HCEC 1CT (cell line): ENCODE data around the gene ZCCHC24.

Experiments used
- DNase-seq: peaks from one replicate; pipeline ENCODE4 v3.0.0-alpha.2; 2017

The ZCCHC24 gene

DNA sequence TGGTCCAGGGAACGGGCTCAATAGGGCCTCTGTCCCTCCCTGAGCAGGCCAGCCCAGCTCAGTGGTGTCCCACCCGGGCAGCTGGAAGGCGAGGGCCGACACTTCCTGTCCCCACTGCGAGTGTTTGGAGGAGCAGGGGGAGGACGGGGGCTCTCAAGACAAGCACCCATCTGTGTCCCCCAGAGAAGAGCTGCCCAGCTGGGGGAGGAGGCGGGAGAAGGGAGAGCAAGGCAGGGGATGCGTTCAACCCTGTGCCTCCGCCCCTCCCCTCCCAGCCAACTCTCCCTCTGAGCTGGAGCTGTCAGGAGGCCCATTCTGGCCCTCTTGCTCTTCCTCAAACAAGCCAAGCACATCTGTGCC, 35.7 kb downstream of the ZCCHC24 start:
- no peak for DNase-seq

DNA sequence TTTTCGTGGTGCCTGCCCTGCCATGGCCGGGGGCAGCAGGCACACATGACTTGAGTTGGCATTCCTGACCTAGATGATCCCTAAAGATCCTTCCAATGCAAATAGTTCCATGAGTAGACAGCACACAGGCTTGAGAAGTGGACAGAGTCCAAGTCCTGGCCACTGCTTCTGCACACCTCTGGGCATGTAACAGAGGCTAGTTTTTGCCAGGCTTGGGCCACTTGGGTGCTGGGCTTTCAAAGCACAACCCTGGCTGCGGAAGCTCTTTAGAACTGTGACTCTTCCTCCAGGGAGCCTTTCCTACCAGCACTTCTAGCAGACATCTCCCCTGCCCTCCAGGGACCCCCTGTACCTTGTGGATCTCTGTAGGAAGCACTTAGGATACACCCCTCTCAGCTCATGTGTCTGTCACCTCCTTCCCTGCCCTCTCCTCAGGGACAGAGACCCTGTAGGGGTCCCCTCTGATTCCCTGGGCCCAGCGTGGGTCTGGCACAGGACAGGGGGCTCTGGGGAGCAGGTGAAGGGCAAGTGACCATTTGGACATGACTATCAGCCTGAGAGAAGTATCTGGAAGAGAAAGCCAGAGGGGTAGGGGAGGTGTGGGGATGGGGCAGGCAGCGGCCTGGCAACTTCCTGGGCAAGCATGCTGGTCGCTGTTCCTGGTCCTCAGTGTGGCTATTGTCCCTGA, 36.2 kb downstream of the ZCCHC24 start:
- DNase-seq = no peak

DNA sequence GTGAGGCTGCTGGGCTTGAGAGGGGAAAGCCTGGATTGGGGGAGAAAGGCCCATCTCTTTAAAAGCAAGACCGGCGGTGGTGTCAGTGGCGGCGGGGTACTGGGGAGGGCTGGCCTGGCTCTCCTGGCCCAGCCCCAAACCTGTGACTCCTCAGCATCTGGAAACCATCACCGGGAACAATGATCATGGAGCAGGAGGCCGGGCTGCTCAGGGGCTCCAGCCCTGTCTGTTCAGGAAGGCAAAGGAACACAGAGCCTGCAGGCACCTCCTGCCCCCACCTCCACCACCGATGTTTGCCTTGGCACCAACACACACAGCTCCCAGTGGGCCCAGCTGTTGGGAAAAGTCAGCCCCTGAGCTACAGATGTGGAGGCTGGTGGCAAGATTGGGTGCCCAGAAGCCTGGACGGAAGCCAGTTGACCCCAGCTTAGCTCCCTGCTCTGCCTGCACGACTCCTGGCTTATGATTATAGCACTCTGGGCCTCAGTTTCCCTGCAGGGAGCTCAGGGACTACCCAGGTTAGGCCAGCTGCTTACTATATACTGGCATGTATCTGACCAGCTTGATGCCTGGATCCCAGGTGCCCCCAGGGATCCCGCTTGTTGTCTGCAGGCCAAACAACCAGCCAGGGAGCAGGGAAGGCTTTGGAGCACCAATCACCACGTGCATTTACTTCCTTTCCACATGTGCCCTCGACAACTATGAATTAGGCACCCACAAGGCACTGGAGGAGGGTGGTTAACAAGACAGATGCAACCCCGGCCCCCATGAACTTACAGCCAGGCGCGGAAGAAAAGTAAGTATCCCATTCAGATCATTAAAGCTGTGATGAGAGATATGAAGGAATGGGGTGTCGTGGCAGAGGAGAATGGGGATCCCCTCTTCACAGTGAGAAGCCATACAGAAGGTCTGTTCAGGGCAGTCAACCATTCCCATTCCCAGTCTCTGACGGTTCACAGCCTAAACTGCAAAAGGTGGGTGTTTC, 37.3 kb downstream of the ZCCHC24 start:
- peak; percentile 12 for DNase-seq

DNA sequence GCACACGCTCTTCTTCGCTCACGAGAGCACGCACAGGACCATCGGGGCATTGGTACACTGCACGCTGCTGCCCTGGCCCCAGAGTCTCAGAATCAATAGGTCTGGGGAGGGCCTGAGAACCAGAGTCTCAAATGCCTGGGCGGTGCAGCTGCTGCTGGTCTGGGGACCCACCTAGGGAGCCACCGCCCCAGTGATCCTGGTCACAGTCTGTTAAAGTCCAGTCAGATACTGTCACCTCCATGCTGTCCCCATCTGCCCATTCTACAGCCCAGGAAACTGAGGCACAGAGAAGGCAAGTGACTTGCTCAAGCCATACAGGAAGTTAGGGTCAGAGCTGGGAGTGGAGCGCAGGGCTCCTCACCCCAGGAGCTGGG, 38.0 kb downstream of the ZCCHC24 start:
- DNase-seq = no peak

DNA sequence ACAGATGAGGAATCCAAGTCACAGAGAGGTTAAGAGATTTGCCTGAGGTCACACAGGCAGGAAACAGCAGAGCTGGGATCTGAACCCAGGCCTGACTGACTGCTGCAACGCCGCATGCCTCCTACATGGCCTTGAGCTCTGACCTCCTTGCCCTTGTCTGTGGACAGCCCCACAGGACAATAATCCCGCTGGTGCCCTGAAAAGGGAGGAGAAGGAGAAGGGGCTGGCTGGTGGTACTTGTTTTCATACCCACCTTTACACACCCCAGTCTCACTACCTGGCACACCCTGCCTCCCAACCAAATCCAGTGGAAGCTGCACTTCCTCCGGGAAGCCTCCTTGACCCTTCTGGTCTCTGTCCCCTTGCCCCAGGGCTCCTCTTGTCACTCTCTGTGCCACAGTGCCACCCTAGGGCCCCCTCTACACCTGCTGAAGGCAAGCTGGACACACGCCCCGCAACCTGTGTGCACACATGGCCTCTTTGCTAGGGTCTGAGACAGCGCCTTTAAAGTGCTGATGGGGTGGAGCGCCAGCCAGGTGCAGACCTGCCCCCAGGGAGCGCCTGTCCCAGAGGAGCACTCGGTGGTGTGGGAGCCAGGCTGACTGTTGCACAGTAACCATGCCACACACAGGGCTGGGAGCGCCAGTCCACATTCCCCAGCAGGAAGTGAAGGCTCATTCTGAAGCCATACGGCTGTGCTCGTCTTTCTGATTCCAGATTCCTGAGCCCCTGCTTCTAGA, 38.6 kb downstream of the ZCCHC24 start:
- no peak for DNase-seq

DNA sequence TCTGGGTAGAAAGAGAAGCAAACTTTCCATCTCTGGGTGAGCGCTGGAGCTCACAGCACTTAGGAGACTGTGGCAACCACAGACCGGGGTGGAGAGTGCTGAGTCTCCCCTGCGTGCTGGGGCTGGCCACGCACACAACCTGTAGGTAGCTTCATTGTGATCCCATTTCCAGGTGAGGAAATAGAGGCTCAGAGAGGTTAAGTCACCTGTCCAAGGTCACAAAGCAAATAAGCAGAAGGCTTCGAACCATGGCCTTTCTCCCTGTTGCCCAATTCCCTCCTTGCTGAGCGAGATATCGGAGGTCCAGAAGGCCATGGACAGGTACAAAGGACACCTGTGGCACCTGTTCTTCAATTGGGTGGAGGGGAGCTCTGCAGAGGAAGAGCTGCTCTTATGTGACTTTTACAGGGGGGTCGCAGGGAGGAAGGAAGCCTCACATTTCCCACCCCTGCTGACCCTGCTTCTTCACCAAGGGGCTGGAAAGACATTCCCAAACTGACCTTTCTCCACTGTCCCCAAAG, 39.4 kb downstream of the ZCCHC24 start:
- no peak for DNase-seq

DNA sequence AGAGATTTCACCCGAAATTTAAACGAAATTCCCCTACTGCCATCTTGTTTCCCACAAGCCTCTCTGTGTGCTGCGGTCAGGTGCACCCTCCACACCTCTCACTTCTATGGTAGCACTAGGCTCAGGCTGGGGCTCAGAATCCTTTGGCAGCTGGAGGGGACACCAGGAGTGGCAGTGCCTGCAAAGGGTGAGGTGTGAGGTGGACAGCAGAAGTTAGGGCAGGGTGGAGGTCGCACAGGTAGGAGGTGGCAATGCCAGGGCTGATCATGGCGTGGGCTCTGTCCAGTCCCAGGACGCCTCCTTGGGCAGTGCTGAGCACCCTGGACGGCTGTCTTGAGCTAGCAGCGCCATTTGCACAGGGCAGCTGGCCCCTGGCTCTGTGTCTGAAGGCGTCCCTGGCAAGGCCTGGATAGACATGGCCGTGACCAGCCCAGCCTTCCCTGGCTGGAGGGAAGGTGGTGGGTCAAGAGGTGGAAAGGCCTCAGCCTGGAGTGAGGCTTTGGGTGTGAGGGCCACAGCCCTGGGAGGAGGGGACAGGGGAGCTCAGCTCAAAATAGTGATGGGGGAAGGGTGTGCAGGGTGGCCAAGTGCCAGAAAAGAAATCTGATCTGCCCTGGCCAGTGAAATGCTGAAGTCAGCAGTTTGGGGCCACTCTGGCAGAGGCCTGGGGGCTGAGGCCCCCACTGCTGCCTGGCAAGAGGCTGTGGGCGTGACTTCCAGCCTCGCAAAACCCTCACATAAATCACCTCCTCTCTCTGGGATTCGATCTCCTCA, 40.0 kb downstream of the ZCCHC24 start:
- DNase-seq = no peak

DNA sequence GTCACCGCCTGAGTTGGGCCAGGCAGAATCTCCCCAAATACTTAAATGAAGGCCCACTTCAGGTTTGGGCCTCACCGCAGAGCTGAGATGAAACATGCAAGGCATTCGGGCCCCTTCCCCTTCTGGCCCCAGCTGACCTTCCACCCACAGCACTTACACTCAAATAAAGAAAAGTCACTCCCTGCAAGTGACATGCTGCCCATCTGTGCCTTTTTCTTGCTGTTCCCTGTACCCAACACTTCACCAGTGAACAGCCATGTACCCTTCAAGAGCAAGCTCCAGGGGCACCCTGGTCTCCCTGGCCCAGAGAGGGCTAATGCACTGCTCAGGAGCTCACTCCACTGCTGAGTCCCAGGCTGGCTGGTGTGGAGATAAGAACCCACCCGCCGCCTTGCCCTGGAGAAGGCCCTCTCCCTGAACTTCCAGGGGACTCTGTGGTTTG, 40.7 kb downstream of the ZCCHC24 start:
- DNase-seq = no peak

DNA sequence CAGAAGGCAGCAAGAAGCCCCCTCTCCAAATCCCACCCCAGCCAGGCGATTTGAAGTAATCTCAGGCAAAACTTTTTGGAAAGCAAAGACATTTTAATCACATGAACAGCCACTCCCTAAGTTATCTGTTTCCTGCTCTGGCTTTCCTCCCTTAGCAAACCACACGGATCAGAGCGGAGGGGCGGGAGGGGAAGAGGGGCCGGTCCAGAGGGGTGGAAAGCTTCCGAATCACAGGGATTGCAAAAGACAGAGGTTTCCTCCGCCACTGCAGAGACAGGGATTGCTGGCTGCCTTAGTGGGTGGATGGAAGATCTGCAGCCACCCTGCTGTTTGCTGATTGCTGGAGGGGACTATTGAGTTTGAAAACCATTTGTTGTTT, 41.2 kb downstream of the ZCCHC24 start:
- DNase-seq = peak; percentile 41

DNA sequence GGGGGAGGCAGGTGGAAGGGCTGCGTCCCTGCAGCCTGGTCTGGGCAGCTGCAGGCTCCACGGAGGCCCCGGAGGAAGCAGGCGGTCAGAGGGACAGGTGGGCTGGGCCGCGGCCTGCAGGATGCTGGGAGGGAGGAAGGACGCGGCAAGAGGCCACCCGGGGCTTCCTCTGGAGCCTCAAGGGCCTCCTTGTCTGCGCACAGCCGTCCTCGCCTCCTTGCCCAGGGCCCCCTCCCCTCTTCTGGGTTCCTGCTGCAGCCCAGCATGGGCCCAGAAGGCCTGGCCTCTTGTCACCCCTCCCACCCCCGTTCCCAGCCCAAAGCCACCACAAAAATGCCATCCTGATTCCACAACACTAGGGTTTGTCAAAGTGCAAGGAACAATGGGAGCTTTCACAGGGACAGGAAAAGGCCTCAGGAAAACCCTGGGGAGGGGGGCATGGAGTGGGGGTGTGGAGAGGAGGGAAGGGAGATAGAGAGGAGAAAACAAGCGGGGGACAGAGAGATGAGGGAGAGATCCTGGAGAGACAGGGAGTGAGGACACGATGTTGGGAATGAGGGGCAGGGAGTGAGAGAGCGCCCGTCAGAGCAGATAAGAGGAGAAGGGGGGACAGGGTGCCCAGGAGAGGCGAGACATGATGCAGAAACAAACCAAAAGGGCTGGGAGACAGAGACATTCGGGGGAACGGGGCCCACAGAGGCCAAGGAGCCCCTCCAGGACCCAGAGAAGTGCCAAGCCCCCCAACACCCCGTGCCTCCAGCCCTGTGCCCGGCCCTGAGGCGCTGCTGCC, 41.8 kb downstream of the ZCCHC24 start:
- no peak for DNase-seq

DNA sequence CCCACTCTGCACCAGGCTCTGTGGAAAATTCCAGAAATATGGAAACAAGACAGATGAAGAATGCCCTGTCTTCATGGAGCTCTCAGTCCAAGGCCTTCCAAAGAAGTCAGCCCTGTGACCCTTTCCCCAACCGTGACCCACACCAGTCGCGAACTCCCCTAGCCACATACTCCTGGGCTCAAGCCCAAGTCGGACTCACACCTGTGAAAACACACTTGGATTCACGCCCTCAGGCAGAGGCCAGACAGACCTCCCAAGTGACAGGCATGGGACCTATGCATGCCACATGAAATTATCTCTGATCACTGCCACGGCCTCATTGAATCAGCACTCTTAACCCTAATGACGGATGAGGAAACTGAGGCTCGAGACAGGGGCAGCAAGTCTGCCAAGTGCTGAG, 42.5 kb downstream of the ZCCHC24 start:
- no peak for DNase-seq

DNA sequence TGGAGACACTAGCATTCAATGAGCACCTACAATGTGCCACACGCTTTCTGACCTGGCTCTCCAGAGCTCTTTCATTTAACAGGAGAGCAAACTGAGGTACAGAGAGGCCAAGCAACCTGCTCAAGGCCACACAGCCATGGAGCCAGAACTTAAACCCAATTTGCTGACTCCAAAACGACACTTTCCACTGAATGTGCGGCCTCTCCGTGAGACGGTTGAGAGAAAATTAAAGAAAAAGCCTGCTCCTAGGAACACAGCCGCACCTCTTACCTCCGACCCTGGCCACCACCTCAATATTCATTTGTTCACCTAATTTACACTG, 42.8 kb downstream of the ZCCHC24 start:
- no peak for DNase-seq

DNA sequence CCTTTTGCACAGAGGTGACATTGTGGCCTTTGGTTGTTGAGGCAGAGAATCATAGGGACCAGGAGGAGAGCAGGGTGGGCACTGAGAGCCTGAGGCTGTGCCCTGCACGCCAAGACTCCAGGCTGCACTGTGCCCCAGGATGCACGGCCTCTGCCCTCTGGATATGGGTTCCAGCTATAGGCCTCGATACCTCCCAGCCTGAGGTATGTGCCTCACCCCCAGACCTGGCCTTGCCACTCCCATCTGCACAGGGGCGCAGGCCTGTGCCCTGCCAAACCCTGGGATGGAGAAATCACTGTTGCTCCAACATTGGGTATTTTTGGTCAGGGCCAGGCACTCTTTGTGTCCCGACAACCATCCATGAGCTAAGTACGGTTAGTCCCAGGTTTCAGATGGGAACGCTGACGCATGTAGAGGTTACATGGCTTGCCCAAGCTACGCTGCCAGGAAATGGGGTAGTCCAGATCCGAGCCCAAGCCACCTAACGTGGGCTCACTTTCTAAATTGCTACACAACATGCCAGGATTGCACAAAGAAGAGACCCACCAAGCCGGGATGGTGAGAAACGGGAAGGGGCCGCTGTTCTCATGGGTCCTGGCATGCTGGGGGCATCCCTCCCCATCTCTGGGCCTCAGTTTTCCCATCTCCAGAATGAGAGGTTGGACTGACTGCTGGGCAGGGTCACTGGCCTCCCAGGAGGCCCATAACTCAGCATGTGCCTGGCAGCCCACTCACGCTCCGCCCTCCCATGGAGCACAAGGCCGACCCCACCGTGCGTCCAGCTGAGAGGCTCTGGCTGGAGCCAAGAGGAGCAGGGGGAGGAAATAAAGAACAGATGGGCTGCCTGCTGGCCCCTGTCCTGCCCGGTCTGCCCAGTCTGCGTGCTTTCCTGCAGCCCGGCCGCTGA, 44.2 kb downstream of the ZCCHC24 start:
- no peak for DNase-seq

DNA sequence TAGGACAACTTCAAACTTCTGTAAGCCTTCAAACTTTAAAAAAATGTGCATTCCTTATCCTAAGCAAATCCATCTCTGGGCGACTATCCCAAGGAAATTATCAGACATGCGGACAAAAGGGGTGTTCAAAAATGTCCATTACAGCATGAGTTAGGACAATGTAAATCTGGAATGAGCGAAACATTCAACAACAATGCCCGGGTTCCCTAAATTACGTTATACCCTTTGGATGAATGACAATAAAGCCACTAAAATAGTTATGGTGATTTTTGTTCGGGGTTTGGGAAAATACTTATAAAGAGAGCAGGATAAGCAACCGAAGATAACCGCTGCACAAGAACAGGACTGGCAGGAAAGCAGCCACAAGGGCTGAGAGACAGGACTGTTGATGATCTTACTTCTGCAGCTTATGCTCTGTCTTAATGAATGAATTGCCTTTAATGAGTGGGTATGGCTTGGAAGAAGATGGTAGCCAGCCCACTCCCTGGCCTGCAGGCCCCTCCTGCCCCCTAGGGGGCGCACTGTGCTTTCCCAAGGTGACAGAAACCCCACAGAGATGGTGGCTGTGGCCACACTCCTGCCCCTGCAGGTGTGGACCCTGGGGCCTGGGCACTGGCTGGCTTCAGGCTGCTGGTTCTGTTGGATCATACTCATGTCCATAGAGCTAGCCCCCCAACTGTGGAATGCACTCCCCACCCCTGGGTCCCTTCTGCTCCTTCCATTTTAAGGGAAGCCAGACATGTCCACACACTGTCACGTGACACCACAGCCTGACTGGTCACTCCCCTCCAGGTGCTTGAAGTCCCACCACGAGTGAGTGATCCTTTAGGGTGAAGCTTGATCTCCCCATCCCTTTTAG, 45.0 kb downstream of the ZCCHC24 start:
- DNase-seq = peak; percentile 37

DNA sequence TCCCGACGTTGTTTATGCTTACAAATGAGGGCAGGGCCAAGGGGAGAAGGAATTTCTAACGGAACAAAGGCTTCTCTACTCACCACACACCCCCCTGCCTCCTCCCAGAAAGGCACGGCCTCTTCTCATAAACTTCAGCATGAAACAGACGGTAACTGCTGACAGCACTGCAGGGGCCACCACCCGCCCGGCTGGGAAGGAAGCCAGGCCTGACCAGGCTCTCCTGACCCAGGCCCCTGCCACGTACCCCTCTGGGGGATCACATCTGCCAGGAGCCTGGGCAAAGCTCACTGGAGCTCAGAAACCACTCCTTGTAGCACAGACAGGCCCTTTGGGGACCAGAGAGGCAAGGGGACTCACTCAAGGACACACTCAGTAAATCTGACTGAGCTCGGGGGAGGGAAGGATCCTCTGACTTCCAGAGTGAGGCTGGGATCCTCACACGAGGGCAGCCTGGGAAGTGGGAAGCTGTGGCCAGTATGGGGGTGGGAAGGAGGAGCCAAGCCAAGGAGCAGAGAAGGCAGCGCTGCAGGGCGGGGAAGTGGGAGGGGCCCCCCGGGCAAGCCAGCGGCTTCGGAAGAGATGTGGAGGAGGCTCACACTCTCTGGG, 46.1 kb downstream of the ZCCHC24 start:
- peak; percentile 92 for DNase-seq

DNA sequence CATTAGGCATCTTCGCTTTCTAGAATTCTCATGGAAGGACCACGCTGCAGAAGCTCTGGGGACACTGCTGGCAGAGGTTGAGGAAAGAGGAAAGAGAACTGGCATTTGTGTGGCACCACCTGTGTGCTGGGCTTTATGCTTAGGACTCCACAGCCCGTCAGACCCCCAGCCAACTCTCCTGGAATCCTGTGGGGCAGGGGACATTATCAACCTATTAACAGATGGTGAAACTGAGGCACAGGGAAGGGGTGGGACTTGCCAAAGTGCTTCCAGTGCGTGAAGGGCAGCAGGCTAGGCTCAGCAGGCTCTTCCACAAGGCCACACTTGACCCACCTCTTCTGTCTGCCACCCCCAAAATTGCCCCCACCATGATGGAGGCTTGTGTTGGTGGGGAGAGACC, 46.8 kb downstream of the ZCCHC24 start:
- no peak for DNase-seq

DNA sequence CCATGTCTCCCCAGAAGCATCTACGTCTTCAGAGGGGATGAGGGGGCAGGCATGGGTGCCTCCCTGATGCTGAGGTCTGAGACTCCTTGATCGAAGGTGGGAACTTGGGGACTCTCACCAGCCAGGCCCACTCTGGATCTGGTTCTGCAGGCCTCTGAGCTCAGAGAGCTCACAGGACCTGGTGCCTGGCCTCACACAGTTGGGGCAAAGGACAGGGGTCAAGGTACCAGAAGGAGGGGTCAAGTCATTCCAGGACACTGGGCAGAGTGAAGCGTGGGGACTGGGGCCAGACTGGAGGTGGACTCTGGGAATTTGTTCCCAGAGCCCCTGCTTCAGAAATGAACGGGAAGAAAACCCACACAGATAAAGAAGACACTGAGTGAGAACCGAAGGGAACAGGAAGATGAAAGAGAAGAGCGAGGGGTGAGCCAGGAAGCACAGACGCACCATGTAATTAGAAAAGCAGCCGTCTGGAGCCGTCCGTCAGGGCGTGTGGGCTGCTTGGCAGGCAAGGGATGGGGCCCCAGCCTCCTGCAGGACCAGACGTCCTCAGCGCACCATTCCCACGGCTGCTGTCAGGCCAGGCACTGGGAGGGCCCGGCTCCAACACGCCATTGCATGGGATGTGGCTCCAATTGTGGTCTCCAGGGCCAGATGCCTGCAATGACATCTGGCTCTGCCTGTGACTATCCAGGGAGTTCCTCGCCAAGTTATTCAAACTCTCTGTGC, 47.7 kb downstream of the ZCCHC24 start:
- DNase-seq = no peak

DNA sequence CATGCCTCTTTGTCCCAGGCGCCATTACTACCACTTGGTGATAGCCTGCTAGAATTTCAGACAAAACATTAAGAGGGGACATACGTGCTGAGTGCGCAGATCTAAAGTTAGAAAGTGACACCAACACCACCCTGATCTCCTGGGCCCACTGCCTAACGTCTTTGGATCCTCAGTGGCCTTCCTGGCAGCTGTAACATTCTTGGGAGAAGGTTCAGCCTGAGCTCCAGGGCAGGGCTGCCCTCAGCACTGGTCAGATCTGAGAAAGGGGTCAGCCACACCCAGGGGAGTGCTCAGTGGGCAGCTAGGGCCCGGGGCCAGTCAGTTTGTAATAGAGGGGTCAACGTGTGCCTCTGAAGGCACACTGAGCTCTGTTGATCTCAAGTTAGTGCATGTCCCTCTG, 48.4 kb downstream of the ZCCHC24 start:
- no peak for DNase-seq

DNA sequence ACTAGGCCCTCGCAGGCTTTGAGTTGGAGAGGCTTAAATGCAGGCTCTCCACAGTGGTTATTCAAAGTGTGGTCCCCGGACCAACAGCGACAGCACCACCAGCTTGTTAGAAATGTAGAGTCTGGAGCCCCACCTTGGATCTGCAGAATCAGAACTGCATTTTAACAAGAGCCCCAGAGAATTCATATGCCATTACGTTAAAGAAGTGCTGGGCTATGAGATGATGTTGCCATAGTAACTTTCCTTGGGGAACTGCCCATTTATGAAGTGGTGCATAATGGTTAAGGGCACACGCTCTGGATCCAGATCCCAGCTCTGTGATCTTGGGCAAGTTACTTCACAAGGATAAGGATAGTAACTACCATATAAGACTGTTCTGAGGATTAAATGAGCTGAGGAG, 48.9 kb downstream of the ZCCHC24 start:
- DNase-seq = no peak
